NCI-H2196 (cell line): Measurements from ENCODE around the gene ARF4.

Experiments used
- DNase-seq: peaks from one replicate; lab custom pipeline; 2025; ENCODE audit not compliant: unreplicated experiment; lab: John Stamatoyannopoulos, UW

ARF4 gene

DNA sequence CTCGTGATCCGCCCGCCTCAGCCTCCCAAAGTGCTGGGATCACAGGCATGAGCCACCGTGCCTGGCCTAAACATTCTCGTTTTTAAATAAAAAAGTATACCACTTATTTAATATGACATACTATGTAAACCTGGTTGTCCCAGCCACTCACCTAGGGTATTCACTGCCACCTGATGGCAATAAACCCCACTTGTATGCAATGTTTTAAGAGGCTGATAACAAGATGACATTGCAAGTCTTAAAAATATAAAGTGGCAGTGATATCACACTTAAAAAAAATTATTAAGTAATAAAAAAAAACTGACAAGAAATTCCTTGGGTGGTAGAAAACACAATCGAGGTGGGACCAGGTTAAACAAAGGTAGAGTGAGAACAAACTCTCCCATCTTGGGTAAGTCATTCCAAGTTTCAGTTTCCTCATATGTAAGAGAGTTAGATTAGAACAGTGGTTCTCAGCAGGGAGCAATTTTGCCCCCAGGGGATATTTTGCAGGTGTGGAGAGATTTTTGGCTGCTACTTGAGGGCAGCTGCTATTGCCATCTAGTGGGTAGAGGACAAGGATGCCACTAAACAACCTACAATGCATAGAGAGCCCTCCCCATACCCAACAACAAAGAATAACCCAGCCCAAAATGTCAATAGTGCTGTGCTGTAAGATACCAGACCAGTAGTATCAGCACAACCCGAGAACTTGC, 14.5 kb downstream of the ARF4 start:
- DNase-seq, result no peak

DNA sequence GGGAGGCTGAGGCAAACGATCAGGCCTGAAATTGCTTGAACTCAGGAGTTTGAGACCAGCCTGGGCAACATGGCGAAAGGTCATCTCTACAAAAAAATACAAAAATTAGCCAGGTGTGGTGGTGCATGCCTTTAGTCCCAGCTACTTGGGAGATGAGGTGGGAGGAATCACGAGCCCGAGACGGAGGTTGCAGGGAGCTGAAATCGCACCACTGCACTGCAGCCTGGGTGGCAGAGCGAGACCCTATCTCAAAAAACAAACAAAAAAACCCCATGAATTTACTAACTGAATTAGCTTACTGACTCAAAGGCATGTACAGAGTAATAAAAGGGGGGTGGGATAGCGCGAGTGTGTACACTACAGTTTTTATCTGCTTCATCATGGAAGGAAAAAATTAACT, 19.3 kb downstream of the ARF4 start:
- DNase-seq, result no peak

DNA sequence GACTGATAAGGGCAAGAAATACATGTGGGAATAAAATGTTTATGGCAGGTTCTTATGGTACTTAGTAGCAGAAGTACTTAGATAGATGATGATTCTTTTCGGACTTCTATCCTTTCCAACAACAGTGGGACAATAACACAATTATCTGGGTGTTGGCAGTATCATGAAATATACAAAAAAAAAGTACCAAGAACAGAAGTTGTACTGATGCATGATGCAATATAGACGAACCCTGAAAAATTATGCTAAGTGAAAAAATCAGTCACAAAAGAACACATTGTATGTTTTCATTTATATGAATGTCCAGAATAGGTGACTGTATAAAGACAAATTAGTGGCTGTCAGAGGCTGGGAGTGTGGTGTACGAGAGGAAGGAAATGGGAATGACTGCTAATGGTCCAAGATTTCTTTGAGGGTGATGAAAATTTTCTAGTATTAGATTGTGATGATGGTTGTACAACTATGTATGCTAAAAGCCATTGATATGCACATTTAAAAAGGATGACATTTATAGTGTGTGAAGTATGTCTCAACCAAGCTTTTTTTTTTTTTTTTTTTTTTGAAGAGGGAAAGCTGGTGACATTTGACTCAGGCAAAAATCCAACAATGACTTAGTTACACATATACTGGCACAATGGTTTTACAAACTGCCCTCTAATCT, 21.0 kb downstream of the ARF4 start:
- no peak for DNase-seq

DNA sequence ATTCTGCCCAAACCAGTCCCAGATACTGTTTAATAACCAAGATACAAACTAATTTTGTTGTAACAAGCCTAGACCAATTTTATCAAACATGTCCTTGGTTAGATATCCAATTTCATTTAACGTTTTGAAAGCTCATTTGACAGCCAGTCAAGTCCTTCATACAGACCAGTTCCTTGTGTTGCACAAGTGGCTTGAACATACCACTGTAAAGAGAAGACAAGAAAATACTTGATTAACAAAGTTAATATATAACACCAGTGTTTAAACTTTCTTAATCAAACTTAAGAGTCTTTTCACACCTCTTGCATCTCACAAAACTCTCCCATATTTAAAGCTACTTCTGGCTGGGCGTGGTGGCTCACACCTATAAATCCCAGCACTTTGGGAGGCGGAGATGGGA, 25.0 kb downstream of the ARF4 start:
- no peak for DNase-seq

DNA sequence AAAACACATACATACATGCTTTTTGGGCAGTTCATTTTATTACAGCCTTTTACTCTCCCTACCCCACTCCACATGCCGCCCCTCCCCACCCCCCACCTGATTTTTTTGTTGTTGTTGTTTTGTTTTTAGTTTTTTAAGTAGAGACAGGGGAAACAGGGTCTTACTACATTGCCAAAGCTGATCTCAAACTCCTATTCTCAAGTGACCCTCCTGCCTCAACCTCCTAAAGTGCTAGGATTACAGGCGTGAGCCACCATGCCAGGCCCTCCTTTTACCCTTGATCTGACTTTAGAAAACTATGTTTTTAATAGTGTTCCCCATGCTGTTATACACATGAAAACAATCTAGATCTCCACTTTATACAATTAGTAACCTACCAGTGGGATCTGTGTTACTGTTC, 26.3 kb downstream of the ARF4 start:
- no peak for DNase-seq

DNA sequence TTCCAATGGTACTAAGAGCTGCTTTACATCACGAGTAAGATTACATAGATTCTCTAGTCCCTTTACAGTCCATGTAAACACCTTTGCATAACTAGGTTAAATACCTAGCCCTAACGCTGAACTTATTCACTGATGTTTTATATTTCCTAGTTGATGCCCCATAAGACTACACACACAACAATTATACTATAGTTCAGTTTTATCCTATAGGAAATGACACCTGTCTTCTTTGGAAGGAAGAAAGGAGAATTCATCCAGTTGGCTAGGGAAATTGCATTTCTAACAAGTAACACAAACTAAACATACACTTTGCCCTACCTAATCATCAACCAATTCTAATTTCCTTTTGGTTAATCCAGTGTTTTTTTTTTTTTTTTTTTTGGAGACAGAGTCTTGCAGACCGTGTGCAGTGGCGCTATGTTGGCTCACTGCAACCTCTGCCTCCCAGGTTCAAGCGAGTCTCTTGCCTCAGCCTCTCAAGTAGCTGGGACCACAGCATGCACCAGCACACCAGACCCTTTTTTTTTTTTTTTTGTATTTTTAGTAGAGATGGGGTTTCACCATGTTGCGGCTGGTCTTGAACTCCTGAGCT, 27.2 kb downstream of the ARF4 start:
- no peak for DNase-seq

DNA sequence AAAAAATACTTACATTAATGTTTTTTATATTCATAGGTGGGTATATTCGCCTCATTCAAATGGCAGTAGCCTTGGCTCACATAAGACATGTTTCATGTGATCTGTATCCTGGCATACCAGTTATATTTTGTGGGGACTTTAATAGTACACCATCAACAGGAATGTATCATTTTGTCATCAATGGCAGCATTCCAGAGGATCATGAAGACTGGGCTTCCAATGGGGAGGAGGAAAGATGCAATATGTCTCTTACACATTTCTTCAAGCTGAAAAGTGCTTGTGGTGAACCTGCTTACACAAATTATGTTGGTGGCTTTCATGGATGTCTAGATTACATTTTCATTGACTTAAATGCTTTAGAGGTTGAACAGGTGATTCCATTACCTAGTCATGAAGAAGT, 37.6 kb downstream of the ARF4 start:
- no peak for DNase-seq

DNA sequence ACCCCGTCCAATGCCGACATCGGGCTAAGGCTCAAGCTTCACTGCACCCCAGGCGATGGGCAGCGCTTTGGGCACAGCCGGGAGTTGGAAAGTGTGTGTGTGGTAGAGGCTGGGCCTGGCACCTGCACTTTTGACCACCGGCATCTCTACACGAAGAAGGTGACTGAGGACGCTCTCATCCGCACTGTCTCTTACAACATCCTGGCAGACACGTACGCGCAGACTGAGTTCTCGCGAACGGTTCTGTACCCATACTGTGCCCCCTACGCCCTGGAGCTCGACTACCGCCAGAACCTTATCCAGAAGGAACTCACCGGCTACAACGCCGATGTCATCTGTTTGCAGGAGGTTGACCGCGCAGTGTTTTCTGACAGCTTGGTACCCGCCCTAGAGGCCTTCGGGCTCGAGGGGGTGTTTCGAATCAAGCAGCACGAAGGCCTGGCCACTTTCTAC, 40.0 kb downstream of the ARF4 start:
- DNase-seq, result no peak

DNA sequence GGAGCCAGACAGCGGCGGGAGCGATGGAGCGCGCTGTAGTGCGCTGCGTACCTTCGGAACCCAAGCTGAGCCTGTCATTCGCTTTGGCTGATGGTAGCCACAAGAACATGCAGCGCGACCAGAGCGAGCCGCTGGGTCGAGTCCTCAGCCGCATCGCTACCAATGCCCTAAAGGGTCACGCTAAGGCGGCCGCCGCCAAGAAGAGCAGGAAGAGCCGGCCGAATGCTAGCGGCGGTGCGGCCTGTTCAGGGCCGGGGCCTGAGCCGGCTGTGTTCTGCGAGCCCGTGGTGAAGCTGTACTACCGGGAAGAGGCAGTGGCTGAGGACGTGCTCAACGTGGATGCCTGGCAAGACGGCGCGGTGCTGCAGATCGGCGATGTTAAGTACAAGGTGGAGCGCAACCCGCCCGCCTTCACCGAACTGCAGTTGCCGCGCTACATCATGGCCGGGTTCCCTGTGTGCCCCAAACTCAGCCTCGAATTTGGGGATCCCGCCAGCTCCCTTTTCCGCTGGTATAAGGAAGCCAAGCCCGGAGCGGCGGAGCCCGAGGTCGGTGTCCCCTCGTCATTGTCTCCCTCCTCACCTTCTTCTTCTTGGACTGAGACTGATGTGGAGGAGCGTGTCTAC, 40.6 kb downstream of the ARF4 start:
- DNase-seq, result no peak

DNA sequence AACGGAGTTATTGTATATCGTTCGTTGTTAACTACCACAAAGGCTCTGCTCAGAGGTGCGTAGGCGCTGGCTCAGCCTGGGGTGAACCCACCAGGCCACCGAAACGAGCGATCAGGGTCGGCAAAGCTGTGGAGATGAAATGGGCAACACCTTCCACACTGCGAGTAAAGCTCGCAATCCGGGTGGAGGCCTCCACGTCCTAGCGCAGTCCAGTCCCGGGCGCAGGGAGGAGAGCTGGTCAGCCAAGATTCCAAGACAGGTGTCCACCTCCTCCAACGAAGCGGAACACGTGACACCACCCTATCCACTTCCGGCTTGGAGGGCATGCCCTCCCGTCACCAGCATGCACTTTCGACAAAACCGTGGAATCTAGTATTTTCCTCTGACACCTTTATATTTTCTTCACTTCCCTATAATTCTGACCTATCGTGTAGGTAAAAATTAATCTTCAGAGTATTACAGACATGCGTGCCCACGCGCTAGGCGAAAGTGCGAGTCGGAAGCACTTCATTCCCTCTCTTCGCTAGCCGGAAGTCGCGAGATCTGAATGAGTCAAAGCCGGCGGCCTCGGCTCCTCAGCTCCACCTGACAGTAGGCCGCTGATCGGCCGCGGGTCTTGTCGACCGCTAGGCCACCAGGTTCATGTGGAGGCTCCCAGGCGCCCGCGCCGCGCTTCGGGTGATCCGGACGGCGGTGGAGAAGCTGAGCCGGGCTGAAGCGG, 41.2 kb downstream of the ARF4 start, which contains the start of gene PDE12:
Gene PDE12 (plus strand): TSS at position 537 of the 721 bp plus-strand sequence. CDS start 106 bp downstream, at position 643.
- DNase-seq, result peak; percentile 81

DNA sequence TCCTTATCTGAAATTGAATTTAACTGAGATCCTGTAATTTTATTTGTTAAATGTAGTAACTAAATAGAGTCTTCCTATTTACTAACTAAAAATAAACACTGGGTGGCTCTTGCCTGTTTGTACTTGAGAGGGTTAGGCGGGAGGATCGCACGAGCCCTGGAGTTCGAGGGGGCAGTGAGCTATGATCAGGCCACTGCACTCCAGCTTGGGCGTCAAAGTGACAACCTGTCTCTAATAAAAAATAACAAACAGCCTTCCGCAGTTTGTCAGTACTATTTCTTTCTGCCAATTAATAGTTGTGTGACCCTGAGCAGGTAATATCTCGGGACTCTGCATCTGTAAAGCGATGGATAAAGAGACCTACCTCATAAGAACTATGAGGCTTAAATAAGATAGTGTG, 41.8 kb downstream of the ARF4 start:
- DNase-seq, result no peak

DNA sequence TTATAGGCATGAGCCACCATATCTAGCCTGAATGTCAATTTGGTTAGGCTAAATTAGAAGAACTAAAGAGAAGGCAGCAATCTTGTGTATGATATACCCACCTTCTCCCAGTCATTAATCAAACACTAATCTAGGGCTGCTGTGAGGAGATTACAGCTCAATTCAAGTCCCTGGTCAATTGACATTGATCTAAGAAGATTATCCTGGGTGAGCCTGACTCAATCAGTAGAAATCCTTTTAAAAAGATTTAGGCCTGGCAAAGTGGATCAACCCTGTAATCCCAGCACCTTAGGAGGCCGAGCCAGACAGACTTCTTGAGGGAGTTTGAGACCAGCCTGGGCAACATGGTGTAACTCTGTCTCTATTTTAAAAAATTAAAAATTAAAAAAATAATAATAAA, 50.5 kb downstream of the ARF4 start:
- DNase-seq, result no peak

DNA sequence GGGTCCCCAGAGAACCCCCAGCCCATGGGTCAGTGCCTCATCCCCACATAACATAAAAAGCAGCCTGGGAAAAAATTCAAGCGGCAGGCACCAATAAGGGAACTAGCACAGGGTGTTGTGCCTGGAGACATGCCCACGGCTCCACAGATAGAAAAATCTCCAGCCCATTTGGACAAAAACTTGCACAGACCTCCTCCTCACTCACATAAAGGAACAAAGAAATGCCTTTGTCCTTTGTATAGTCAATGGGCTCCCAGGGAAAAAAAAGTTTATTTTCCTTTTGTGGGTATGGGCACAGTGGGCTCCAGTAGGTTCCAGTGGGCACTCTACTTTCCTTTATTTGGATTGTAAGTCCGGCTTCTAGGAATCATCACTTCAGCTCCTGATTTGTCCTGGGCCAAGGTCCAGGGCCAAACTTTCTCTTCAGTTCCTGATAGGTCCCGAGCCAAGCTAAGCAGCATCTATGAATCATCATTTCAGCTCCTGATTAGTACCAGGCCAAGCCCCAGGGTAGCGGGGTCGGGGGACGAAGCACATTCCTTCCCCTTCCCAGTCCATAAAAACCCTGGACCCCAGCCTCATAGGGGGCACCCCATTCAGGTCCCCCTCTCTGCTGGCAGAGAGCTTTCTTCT, 51.4 kb downstream of the ARF4 start:
- DNase-seq, result no peak

DNA sequence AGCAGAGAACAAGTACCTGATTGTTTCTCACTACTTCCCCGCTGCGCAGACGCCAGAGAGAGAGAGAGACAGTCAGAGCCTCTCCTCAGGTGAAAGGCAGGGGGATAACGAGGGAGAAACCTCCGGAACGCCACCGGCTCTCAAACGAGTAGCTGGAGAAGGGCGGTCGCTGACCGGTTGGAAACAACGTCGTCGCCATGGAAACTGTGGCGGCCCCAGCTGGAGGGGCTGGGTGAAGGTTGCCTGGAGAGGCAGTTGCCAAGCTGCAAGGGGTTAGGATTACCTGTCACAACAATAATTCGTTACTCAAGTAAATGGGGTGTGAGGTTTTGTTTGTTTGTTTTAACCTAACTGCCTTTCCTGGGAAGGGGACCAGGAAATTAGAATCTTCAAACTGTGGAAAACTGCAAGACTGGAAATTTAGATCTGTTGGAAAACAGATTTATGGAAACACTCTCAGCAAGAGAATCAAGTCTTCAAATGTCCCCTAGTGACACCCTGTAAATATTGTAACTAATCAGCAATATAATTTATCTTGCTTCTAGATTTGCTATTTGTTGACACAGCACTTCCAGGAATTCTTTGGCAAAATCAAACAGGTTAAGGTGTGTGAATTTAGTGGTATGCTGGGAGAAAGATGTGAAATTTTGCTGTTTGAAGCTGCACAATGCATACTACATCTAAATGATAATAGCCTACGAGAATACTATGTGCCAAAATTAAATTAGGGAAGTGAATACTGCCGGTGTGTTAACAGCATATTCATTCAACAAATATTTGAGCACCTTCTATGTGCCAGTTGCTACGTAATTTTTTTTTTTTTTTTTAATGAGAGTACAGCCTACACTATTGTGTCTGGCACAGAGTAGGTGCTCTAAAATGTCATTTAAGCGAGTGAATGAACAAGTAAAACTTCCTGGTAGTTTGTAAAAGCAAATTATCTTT, 52.7 kb downstream of the ARF4 start, which contains the start of gene DNAH12:
Gene DNAH12 (minus strand): TSS at position 164 of the 945 bp plus-strand sequence. CDS start 1,474 bp downstream, outside the sequence.
- peak; percentile 67 for DNase-seq

DNA sequence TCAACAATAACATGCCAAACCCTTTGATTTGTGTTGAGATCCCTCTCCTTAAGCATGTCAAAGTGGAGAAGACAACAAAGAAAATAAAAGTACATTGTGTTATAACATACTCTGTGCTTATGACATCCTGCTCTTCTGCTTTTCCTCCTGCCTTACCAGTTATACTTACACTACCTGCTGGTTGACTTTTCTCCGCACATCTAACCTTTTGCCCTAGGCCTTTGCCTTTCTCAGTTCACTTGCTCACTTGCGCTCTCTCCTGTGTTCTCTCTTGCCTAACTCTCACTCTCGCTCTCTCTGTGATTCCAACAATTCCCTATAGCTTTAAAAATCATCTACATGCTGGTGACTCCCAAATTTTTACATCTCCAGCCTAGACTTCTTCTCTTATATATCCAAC, 58.7 kb downstream of the ARF4 start:
- no peak for DNase-seq

DNA sequence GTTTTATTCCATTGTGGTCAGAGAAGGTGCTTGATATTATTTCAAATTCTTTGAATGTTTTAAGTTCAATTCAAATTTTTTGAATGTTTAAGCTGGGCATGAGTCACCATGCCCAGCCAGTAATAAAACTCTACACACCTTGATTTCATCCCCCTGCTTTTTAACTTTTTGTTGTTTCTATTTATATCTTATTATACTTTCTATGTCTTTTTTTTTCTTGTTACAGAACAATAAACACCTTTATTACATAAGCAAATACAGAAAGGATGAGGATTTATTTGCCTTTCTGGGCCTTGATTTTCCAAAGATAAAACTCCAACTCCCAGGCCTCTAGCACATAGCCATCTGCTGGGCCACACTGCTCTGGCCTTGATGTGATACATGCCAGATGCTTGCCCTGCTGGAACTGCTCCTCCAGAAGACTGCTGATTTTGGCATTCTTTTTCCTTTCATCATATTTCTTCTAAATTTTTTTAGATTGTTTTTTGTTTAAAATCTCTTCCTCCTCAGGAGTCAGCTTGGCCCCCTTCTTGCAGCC, 67.0 kb downstream of the ARF4 start:
- DNase-seq, result no peak
